Caki2 (cell line): ENCODE measurements around the gene ZNF155. TPM values are rescaled to one million over a fixed set of nuclear protein-coding genes. Genes with fewer than 3 reads are reported as not detected.

ENCODE experiments used
- DNase-seq: peaks from one replicate; pipeline ENCODE4 v3.0.0-alpha.2; 2015; ENCODE audit warnings: low read depth
- in situ Hi-C: cut with HindIII; loops from 2 replicates; pipeline ENCODE4 v1.10.0; 2016; ENCODE audit warnings: low sequenced_read_pairs, low pct_unique_long_range_greater_than_20kb, mixed read lengths
- total RNA-seq: library from RNA; depleted of rRNA; stranded (reverse); fragments of >200 nt; shearing (Covaris generic); gene quantifications from 2 replicates; pipeline ENCODE4 v1.2.3, GENCODE V29; 2014; ENCODE audit warnings: low replicate concordance; rRNA removed

The ZNF155 gene
- total RNA-seq, 1 experiment from 2014 or later, result 10.3 TPM

DNA sequence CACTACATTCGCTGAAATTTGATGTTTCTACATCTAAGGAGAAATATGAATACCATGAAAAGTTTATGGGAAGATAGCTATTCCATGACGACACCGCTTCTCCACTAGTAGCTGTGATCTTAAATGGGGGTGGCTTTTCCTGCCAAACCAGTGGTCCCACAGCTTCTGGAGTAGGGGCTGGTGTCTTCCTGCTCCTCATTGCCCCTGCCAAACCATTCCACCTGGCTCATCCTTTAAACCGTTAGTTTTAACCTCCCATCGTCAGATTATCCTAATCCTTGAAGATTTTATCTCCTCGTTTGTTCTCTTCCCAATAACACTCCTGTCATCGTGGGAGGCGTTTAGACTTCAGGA, 18.2 kb downstream of the ZNF155 start:
- in situ Hi-C loops, result no loop called here
- no peak for DNase-seq

DNA sequence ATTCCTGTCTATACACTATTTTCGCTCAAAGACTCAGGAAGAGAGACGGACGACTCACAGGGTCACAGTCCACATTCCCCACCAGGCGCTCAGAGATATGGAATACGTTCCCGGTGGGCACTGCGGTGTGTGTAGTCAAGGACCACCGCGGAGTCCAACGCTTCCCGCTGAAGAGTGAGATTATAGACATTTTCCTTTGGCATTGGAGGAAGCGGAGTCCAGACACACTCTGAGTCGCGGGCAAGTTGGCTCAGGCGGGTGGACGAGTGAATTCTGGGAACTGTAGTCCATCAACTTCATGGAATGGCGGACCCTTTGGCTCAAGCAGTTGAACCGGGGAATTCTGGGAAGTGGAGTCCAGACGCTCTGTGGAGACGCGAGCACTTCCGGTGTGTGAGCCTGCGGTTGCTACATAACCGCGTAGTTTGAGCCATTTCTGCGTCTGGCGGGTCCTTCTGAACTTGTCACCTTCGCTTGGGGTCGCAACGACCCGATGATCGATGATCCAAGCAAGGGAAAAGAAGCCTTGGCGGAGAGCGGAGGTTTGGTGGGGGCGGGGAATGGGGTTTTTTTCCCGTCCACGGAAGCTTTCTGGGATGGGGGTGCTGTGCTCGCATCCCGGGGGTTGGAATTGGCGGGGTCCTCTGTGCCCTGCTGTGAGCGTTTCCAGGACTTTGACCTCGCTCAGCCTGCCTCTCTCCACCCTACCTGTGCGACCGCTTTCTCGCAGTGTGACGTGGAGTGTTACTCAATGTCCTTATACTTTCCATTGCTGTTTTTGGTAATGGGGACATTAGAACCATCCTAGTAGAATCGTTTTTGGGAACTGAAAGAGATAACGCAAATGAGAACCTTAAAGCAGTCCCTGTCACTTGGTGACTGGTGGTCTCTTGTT, 18.8 kb downstream of the ZNF155 start, which contains the start of gene ZNF230:
Gene ZNF230, plus strand, starts transcription at position 392 of the 895 bp plus-strand sequence. CDS start 4,122 bp downstream, outside the sequence.
- peak; percentile 89 for DNase-seq
- in situ Hi-C loops, result no loop called here

DNA sequence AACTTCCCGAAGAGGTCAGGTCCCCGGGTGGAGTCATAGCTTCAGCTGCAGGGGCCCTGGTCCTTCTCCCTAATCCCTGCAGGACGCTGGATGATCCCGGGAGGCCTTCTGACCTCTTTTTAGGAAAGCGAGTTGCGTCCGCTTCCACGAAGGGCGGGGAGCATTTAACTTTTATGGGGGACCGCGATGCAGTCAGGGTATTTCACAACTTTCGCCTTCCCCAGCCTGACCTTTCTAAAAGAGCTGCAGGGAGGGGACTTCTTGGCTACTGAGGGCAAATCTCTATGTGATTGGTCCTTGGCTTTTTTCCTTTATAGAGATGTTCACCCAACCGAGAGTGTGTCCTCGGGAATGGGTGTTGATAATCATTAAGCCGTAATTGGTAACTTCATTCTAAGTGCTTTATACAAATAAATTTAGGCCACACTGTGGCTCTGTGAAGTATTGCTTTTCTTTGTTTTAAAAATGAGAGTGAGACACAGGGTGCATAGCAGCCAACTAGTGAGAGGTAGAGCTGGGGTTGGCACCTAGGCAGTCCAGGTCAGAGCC, 19.5 kb downstream of the ZNF155 start:
- peak; percentile 71 for DNase-seq
- in situ Hi-C loops, result no loop called here

DNA sequence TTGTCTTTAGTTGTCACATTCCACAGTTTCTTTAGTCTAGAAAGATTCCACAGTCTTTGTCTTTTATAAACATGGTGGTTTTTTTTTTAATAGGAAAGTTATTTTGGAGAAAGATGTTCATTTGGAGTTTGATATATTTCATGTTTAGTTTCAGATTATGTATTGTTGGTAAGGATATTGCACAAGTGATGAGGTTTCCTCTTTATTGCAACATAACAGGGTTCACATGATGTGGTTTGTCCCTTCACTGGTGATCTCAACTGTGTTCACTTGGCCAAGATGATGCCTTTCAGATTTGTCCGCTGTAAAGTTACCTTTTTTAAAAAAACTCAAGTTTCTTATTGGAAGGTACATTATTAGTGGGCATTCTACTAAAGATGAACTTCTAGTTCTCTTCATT, 22.0 kb downstream of the ZNF155 start:
- DNase-seq, result no peak
- in situ Hi-C loops, result no loop called here

DNA sequence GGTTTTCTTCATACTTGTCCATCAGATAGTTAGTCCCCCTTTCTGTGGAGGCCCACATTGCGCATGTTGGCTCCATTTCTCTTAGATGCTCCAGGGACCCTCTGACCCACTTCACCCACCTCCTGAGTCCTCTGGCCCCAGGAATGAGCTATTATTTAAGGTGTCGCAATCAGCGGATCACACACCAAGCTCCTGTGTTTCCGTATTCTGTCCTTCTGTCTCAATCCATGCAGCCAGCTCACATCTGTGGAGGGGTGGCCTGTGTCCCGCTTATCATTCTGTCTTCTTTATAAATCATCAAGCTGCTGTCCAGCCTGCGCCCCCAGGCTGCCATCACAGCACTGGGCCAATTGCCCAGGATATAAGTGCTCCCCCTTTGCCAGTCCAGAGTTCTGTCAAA, 23.5 kb downstream of the ZNF155 start:
- in situ Hi-C loops, result no loop called here
- no peak for DNase-seq

DNA sequence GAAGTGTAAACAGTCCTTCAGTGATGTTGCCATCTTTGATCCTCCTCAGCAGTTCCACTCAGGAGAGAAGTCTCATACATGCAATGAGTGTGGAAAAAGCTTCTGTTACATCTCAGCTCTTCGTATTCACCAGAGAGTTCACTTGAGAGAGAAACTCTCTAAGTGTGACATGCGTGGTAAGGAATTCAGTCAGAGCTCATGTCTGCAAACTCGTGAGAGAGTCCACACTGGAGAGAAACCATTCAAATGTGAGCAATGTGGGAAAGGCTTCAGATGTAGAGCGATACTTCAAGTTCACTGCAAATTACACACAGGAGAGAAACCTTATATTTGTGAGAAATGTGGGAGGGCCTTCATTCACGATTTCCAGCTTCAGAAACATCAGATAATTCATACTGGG, 26.5 kb downstream of the ZNF155 start:
- in situ Hi-C loops, result no loop called here
- DNase-seq, result no peak

DNA sequence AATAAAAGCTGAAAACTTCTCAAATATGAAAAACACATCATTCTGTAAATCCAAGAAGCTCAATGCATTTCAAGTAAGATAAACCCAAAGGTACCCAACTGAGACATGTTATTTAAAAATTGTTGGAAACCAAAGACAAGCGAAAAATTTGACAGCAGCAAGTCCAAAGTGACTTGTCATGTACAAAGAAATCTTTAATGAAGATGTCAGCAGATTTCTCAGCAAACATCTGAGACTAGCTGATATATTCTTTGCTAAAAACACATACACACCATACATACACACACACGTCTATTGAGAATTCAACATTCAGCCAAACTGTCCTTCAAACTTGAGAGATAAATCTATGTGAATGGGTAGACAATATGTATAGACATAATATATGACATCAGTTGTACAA, 35.5 kb downstream of the ZNF155 start:
- no peak for DNase-seq
- in situ Hi-C loops, result no loop called here

DNA sequence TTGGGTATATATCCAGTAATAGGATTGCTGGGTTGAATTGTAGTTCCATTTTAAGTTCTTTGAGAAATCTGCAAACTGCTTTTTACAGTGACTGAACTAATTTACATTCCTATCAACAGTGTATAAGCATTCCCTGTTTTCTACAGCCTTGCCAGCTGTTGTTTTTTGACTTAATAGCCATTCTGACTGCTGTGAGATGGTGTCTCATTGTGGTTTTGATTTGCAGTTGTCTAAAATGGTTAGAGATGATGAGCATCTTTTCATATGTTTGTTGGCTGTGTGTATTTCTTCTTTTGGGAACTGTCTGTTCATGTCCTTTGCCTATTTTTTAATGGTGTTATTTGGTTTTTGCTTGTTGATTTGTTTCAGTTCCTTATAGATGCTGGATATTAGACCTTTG, 37.2 kb downstream of the ZNF155 start:
- in situ Hi-C loops, result no loop called here
- no peak for DNase-seq

DNA sequence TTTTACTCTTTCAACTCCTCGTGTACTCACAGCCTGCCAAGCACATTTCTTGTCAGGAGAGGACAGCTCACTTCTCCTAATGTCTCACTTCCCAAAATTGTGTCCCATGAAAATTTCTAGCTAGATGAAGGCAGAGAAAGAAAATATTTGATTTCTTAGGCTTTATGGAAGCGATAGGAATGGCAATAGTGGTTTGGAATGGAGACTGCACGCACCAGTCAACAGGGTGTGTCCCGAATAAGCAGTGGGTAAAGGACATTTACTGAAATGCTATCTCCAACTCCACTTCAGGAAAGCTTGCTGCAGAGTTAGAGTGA, 40.9 kb downstream of the ZNF155 start:
- no peak for DNase-seq
- in situ Hi-C loops, result no loop called here

DNA sequence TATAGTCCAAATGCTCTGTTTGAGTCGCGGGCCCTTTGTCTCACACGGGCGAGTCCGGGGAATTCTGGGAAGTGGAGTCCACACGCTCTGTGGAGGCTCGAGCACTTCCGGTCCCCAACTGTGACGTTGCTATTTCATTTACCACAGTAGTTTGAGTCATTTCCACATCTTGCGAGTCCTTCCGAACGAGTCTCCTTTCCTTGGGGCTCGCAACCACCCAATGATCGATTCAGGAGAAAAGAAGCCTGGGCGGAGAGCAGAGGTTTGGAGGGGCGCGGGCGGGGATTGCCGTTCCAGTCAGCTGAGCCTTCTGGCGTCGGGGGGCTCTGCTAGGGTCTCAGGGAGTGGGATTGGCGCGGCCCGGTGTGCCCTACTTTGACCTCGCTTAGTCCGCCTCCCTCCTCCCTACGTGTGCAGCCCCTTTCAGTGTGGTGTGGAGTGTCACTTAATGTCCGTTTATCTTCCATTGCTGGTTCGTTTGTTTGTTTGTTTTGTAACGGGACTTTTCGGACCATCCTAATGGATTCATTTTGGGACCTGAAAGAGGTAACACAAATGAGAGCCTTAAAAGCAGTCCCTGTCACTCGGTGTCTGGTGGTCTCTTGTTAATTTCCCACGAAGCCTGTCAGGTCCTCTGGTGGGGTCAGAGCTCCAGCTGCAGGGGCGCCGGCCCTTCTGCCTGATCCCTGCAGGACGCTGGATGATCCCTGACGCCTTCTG, 41.4 kb downstream of the ZNF155 start, which contains the start of gene ZNF222:
Gene ZNF222, plus strand, starts transcription at position 163 of the 720 bp plus-strand sequence. Its CDS starts 58 bp downstream, at position 221.
- in situ Hi-C loops, result no loop called here
- DNase-seq, result peak; percentile 74

DNA sequence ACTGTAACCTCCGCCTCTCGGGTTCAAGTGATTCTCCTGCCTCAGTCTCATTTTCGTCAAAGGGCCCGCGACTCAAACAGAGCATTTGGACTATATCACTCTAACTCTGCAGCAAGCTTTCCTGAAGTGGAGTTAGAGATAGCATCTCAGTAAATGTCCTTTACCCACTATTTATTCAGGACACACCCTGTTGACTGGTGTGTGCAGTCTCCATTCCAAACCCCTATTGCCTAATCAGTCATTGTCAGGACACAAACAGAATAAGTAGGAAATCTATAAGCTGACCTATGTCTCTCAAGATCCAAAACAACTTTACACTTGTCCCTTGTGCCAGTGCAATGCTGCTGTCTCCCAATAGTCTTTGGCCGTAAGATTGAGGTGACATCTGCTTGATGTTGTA, 42.6 kb downstream of the ZNF155 start:
- in situ Hi-C loops, result no loop called here
- DNase-seq, result no peak

DNA sequence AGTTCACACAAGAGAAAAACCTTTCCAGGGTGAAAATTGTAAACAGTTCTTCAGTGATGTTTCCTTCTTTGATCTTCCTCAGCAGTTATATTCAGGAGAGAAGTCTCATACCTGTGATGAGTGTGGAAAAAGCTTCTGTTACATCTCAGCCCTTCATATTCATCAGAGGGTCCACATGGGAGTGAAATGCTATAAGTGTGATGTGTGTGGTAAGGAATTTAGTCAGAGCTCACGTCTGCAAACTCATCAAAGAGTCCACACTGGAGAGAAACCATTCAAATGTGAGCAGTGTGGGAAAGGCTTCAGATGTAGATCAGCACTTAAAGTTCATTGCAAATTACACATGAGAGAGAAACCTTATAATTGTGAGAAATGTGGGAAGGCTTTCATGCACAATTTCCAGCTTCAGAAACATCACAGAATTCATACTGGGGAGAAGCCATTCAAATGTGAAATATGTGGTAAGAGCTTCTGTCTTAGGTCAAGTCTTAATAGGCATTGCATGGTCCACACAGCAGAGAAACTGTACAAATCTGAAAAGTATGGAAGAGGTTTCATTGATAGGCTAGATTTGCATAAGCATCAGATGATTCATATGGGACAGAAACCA, 48.1 kb downstream of the ZNF155 start:
- no peak for DNase-seq
- in situ Hi-C loops, result no loop called here

DNA sequence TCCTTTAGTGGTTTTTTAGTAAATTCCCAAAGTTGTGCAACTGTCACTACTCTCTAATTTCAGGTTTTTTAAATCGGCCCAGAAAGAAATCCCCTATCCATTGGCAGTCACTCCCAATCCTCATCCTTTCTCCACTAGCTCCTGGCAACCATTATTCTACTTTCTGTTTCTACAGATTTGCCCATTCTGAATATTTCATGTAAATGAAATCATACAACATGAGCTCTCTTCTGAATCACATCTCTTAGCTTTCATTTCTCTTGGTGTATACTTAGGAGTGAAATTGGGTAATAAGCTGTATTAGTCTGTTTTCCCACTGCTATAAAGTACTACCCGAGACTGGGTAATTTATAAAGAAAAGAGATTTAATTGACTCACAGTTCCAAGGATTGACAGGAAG, 58.2 kb downstream of the ZNF155 start:
- DNase-seq, result no peak

More for the DNA sequence above, 58.2 kb downstream of the ZNF155 start:
- in situ Hi-C loops, result no loop called here

Other genes with a start within 250 kb of the ZNF155 start
- gene SMG9, start 229.2 kb upstream of the ZNF155 start, total RNA-seq, result 23.4 and 35.9 TPM in 2 replicates
- 10.7 and 15.4 TPM in 2 replicates for gene KCNN4, start 203.2 kb upstream of the ZNF155 start, total RNA-seq
- gene LYPD5, start 181.7 kb upstream of the ZNF155 start, total RNA-seq, result 9.5 TPM in 1 of 2 replicates, not detected in the other
- 3.4 and 3.6 TPM in 2 replicates for gene ZNF283, start 156.9 kb upstream of the ZNF155 start, total RNA-seq
- not detected in 2 replicates for gene ZNF404, start 100.2 kb upstream of the ZNF155 start, total RNA-seq
- 25.6 and 31.6 TPM in 2 replicates for gene ZNF45, start 48.9 kb upstream of the ZNF155 start, total RNA-seq
- 2.7 and 20.4 TPM in 2 replicates for gene ZNF221, start 33.0 kb upstream of the ZNF155 start, total RNA-seq
- gene ZNF230, start 18.8 kb downstream of the ZNF155 start, total RNA-seq, result 4.8 and 6.9 TPM in 2 replicates
- gene ZNF222, start 41.2 kb downstream of the ZNF155 start, total RNA-seq, result 8.2 and 9.8 TPM in 2 replicates
- 3.2 and 17.8 TPM in 2 replicates for gene ZNF223, start 67.8 kb downstream of the ZNF155 start, total RNA-seq
- gene ZNF284, start 88.0 kb downstream of the ZNF155 start, total RNA-seq, result 0.58 and 1.4 TPM in 2 replicates
- 7.0 and 10.6 TPM in 2 replicates for gene ZNF224, start 110.2 kb downstream of the ZNF155 start, total RNA-seq
- gene ZNF225, start 129.2 kb downstream of the ZNF155 start, total RNA-seq, result 2.2 and 4.5 TPM in 2 replicates
- gene ZNF234, start 157.4 kb downstream of the ZNF155 start, total RNA-seq, result 3.4 and 5.6 TPM in 2 replicates
- 15.7 and 45.0 TPM in 2 replicates for gene ZNF226, start 180.9 kb downstream of the ZNF155 start, total RNA-seq
- 8.4 and 27.4 TPM in 2 replicates for gene ZNF227, start 228.3 kb downstream of the ZNF155 start, total RNA-seq